ENCODE results near the gene FOXL2.
A peak's percentile ranks its signal among the peaks of the same experiment; 100 is the strongest.

FOXL2 gene

DNA sequence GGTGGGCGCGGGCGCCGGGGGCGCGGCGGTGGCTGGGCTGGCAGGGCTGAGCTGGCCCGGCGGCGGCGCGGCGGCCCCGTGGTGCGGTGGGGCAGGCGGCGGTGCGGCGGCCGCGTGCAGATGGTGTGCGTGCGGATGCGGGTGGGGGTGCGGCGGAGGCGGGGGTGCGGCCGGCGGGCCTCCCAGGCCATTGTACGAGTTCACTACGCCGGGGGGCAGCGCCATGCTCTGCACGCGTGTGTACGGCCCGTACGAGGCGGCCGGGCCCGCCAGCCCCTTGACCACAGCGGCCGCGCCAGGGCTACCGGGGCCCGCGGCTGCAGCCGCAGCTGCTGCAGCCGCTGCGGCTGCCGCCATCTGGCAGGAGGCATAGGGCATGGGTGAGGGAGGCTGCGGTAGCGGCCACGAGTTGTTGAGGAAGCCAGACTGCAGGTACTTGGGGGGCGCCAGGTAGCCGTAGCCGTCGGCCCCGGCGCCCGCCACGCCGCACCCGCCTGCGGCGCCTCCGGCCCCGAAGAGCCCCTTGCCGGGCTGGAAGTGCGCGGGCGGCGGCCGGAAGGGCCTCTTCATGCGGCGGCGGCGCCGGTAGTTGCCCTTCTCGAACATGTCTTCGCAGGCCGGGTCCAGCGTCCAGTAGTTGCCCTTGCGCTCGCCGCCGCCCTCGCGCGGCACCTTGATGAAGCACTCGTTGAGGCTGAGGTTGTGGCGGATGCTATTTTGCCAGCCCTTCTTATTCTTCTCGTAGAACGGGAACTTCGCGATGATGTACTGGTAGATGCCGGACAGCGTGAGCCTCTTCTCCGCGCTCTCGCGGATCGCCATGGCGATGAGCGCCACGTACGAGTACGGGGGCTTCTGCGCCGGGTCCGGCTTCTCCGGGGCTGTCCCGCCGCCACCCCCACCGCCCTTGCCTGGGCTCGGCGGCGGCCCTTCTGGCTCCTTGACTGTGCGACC lies 951 bp downstream of the FOXL2 start:
- 1% methylated on average over 120 of the region's 120 CpGs for WGBS, 2 experiments
- Histone ChIP-seq H3K27ac (ENCODE audit: insufficient read depth, low read depth, low read length, poor library complexity, severe bottlenecking) (no peak overlapping the region), H3K9me3 (ENCODE audit: control insufficient read depth, low read length) (no peaks in the 10 kb centered on the region), H3K4me3 (ENCODE audit: insufficient read depth, low read depth, low read length) (peak overlapping the region; percentile 32), H3K4me1 (ENCODE audit: control insufficient read depth, insufficient read depth, low read length) (peaks cover 30% of the 10 kb centered on the region), H3K36me3 (ENCODE audit: control insufficient read depth, insufficient read depth, low read length) (no peaks in the 10 kb centered on the region), H3K27me3 (ENCODE audit: control insufficient read depth, insufficient read depth, low read length, poor library complexity, severe bottlenecking) (peaks cover 100% of the 10 kb centered on the region)

DNA sequence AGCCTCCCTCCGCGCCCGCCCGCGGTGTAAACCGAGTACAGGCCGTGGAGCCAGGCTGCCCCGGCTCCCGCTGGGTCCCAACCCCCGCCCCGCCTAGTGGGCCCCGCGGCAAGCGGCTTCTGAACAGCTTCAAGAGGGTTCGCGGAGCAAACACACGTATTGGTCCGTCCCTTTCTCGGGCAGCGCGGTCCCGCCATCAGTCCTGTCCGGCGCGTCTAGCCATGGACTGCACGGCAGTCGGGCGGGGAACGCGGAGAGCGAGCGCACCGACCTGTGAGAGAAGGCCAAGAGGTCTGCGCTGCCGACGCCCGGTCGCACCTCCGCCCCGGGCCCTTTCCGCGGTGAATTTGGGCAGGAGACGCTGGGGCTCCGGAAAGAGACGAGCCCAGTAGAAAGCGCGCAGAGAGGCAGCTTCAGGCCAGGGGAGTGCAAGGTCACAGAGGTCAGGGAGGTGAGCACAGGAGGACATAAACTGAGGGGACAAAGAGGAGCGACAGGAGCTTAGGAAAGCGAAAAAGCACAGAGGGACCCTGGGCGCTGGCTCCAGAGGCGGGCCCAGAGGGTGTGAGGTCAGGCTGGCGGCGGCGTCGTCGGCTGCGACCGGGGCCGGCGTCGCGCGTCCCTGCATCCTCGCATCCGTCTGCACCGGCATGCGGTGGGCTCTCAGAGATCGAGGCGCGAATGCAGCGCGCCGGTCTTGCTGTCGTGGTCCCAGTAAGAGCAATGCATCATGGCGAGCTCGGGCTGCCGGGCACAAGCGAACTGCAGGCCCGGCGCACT lies 1.8 kb downstream of the FOXL2 start:
- H3K4me1 ChIP-seq (ENCODE audit: control insufficient read depth, insufficient read depth, low read length) = peaks cover 29% of the 10 kb centered on the region
- H3K9me3 ChIP-seq (ENCODE audit: control insufficient read depth, low read length) = no peaks in the 10 kb centered on the region
- peaks cover 100% of the 10 kb centered on the region for H3K27me3 ChIP-seq (ENCODE audit: control insufficient read depth, insufficient read depth, low read length, poor library complexity, severe bottlenecking)
- peak overlapping the region; percentile 22 for H3K4me3 ChIP-seq (ENCODE audit: insufficient read depth, low read depth, low read length)
- 1% methylated on average over 80 of the region's 80 CpGs for WGBS, 2 experiments
- no peak overlapping the region for H3K27ac ChIP-seq (ENCODE audit: insufficient read depth, low read depth, low read length, poor library complexity, severe bottlenecking)
- no peaks in the 10 kb centered on the region for H3K36me3 ChIP-seq (ENCODE audit: control insufficient read depth, insufficient read depth, low read length)

DNA sequence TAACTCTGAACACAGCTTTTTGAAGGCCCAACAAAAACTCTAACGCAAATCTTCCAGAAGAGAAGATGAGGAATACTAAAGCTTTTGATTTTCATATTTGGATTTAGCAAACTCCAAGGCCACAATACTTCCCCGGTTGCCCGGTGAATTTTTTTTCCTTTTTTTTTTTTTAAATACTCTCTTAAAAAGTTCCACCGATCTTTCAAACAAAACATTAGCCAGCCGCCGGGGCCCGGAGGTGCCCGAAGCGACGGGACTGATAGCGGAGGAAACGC lies 2.3 kb downstream of the FOXL2 start:
- peak overlapping the region; percentile 22 for H3K4me3 ChIP-seq (ENCODE audit: insufficient read depth, low read depth, low read length)
- WGBS, 2 experiments = 0% methylated on average over 12 of the region's 12 CpGs
- H3K36me3 ChIP-seq (ENCODE audit: control insufficient read depth, insufficient read depth, low read length) = no peaks in the 10 kb centered on the region
- peaks cover 100% of the 10 kb centered on the region for H3K27me3 ChIP-seq (ENCODE audit: control insufficient read depth, insufficient read depth, low read length, poor library complexity, severe bottlenecking)
- no peak overlapping the region for H3K27ac ChIP-seq (ENCODE audit: insufficient read depth, low read depth, low read length, poor library complexity, severe bottlenecking)
- peaks cover 29% of the 10 kb centered on the region for H3K4me1 ChIP-seq (ENCODE audit: control insufficient read depth, insufficient read depth, low read length)
- no peaks in the 10 kb centered on the region for H3K9me3 ChIP-seq (ENCODE audit: control insufficient read depth, low read length)

DNA sequence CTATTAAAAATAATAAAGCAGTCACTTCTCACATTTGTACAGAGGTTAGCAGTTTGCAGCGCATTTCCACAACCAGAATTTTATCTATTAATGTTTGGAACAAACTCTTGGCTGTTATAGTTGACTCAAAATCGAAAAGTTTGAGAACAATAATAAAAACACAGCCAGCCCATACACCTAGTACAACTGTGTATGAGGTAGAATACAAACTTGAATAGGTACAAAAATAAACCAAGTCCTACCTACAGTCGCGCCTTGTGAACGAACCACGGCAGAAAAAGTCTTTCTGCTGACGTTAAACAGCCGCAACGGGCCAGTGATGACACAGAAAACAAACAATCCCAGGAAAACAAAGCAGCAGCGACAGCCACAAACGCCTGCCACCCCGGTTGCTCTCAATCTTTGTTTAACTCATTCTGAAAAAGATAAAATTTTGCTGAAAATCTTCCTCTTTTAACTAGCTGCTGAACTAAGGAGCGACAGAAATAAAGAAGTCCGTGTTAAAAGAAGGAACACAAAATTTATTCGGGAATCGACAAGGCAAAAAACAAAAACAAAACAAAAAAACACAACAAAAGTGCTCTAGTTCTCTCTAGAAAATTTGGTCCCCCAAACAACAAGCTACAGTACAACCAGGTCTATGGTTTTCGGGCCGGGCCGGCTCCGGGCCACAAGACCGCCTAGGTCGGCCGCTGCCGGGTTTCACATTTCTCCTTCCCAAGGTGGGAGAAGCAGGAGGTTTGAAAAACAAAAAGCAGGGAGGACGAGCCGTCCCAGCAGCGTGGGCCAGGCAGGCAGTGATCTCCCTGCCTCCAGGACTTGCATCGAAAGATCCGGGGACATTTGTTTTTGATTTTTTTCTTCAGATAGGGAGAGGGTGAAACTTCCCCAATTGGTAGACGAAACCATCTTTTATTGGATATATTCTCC lies 2.9 kb downstream of the FOXL2 start:
- WGBS, 2 experiments = 3 to 4% methylated on average over 28 to 29 of the region's 30 CpGs
- H3K4me1 ChIP-seq (ENCODE audit: control insufficient read depth, insufficient read depth, low read length) = peaks cover 32% of the 10 kb centered on the region
- no peaks in the 10 kb centered on the region for H3K36me3 ChIP-seq (ENCODE audit: control insufficient read depth, insufficient read depth, low read length)
- H3K27ac ChIP-seq (ENCODE audit: insufficient read depth, low read depth, low read length, poor library complexity, severe bottlenecking) = no peak overlapping the region
- H3K4me3 ChIP-seq (ENCODE audit: insufficient read depth, low read depth, low read length) = no peak overlapping the region
- H3K27me3 ChIP-seq (ENCODE audit: control insufficient read depth, insufficient read depth, low read length, poor library complexity, severe bottlenecking) = peaks cover 100% of the 10 kb centered on the region
- no peaks in the 10 kb centered on the region for H3K9me3 ChIP-seq (ENCODE audit: control insufficient read depth, low read length)

DNA sequence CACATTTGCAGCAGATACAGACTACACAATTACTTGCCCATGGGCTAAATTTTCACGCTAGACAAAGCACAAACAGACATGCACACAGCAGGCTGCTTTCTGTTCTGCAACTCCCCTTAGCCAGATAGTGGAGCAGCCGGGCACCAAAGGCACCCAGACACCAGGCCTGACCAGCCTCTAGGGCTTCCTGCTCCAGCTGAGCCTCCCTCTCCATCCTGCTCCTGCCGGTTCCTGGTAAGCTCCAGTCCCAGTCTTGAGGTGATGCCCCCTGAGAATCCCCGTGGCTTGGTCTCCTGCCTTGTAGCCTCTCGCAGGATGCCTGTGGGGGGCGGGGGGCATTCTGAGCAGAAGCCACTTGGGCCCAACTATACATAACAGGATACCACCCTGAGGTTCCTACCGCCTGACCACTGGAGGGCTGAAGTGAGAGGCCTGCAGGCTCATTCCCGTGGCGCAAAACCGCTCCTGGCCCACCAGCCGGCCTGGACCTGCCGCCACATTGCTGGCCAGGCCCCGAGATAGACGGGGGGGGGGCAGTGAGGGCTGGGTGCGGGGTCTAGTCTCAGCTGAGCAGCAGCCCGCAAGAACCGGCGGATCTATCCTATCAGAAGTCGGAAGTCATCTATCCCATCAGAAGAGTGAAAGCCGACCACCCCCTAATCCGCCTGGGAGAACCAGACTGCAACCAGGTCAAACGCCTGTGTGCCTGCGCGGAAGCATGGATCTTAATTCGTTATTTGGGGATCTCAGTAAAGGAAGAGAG lies 3.9 kb downstream of the FOXL2 start:
- H3K9me3 ChIP-seq (ENCODE audit: control insufficient read depth, low read length) = no peaks in the 10 kb centered on the region
- H3K4me1 ChIP-seq (ENCODE audit: control insufficient read depth, insufficient read depth, low read length) = peaks cover 36% of the 10 kb centered on the region
- H3K27ac ChIP-seq (ENCODE audit: insufficient read depth, low read depth, low read length, poor library complexity, severe bottlenecking) = no peak overlapping the region
- H3K27me3 ChIP-seq (ENCODE audit: control insufficient read depth, insufficient read depth, low read length, poor library complexity, severe bottlenecking) = peaks cover 100% of the 10 kb centered on the region
- H3K4me3 ChIP-seq (ENCODE audit: insufficient read depth, low read depth, low read length) = no peak overlapping the region
- H3K36me3 ChIP-seq (ENCODE audit: control insufficient read depth, insufficient read depth, low read length) = no peaks in the 10 kb centered on the region
- WGBS, 2 experiments = 6 to 7% methylated on average over 25 of the region's 25 CpGs

DNA sequence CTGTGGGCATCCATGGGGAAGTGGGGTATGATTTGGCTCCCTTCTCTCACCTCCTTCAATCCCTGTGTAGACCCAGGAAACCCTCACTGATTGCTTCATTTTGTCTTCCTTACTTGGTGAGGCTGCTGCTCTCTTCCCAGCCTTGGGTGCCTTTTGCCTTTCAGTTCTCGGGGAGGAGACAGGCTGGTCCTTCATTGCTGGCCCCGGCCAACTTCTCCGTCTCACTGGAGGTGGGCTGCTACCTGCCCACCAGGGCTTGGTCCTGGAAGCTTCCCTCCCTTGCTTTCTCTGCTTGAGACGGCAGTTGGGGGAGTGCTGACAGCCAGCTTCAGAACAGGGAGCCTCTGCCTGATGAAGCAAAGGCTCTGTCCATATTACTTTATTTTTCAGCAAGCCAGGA lies 4.7 kb downstream of the FOXL2 start:
- WGBS, 2 experiments = 68 to 76% methylated on average over 4 of the region's 4 CpGs

DNA sequence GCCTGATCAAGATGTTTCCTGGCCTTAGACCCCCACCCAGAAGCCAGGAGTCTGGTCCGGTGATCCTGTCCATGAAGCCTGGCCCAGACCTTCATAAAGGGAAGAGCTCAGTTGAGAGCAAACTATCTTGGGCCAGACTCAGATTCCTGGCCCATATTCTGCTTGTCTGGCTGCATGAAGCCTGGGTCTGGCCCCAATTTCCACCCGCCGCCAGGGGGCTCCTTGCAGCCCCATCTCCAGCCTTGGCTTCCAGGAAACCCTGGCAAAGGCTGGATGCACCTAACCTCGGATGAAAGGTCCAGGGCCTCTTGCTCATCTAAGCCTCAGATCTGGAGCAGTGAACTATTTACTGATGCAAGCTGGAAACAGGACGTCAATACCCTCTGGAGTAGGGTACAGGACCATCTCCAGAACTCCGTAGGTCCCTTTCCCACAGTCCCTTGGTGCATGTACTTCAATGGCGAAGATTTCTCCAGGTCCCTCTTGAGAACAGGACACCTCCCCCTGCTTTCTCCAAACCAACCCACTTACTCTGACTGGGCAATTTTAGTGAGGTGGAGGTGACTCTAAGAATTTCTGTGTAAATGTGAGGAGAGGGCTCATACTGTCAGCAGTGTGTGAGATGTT lies 5.6 kb downstream of the FOXL2 start:
- WGBS, 2 experiments = 31 to 35% methylated on average over 7 of the region's 7 CpGs
- H3K27ac ChIP-seq (ENCODE audit: insufficient read depth, low read depth, low read length, poor library complexity, severe bottlenecking) = no peak overlapping the region
- peaks cover 36% of the 10 kb centered on the region for H3K4me1 ChIP-seq (ENCODE audit: control insufficient read depth, insufficient read depth, low read length)
- no peak overlapping the region for H3K4me3 ChIP-seq (ENCODE audit: insufficient read depth, low read depth, low read length)
- no peaks in the 10 kb centered on the region for H3K36me3 ChIP-seq (ENCODE audit: control insufficient read depth, insufficient read depth, low read length)
- no peaks in the 10 kb centered on the region for H3K9me3 ChIP-seq (ENCODE audit: control insufficient read depth, low read length)
- H3K27me3 ChIP-seq (ENCODE audit: control insufficient read depth, insufficient read depth, low read length, poor library complexity, severe bottlenecking) = peaks cover 100% of the 10 kb centered on the region

More for the DNA sequence above, 4.7 kb downstream of the FOXL2 start:
- Histone ChIP-seq H3K36me3 (ENCODE audit: control insufficient read depth, insufficient read depth, low read length) (no peaks in the 10 kb centered on the region), H3K9me3 (ENCODE audit: control insufficient read depth, low read length) (no peaks in the 10 kb centered on the region), H3K27ac (ENCODE audit: insufficient read depth, low read depth, low read length, poor library complexity, severe bottlenecking) (no peak overlapping the region), H3K4me1 (ENCODE audit: control insufficient read depth, insufficient read depth, low read length) (peaks cover 36% of the 10 kb centered on the region), H3K27me3 (ENCODE audit: control insufficient read depth, insufficient read depth, low read length, poor library complexity, severe bottlenecking) (peaks cover 100% of the 10 kb centered on the region), H3K4me3 (ENCODE audit: insufficient read depth, low read depth, low read length) (no peak overlapping the region)

DNA sequence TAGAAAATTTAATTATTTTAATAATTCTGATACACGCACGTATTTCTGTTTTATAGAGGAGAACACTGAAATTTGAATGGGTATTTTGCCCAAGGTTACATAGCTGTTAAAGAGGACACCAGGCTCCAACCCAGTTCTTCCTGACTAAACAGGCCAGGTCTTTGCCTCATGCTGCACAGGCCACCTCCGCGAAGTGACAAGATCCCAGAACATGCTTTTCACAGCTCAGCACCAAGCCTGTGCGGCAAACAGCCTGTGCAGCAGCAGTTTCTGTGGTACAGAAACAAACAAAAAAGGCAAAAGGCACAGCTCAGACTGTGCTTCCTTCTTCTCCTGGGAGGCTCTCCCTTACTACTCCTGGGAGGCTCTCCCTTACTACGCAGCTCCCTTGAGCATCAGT lies 6.5 kb downstream of the FOXL2 start:
- no peaks in the 10 kb centered on the region for H3K36me3 ChIP-seq (ENCODE audit: control insufficient read depth, insufficient read depth, low read length)
- no peak overlapping the region for H3K4me3 ChIP-seq (ENCODE audit: insufficient read depth, low read depth, low read length)
- no peak overlapping the region for H3K27ac ChIP-seq (ENCODE audit: insufficient read depth, low read depth, low read length, poor library complexity, severe bottlenecking)
- WGBS, 2 experiments = 77 to 80% methylated on average over 6 of the region's 6 CpGs
- peaks cover 36% of the 10 kb centered on the region for H3K4me1 ChIP-seq (ENCODE audit: control insufficient read depth, insufficient read depth, low read length)
- peaks cover 100% of the 10 kb centered on the region for H3K27me3 ChIP-seq (ENCODE audit: control insufficient read depth, insufficient read depth, low read length, poor library complexity, severe bottlenecking)
- H3K9me3 ChIP-seq (ENCODE audit: control insufficient read depth, low read length) = no peaks in the 10 kb centered on the region

DNA sequence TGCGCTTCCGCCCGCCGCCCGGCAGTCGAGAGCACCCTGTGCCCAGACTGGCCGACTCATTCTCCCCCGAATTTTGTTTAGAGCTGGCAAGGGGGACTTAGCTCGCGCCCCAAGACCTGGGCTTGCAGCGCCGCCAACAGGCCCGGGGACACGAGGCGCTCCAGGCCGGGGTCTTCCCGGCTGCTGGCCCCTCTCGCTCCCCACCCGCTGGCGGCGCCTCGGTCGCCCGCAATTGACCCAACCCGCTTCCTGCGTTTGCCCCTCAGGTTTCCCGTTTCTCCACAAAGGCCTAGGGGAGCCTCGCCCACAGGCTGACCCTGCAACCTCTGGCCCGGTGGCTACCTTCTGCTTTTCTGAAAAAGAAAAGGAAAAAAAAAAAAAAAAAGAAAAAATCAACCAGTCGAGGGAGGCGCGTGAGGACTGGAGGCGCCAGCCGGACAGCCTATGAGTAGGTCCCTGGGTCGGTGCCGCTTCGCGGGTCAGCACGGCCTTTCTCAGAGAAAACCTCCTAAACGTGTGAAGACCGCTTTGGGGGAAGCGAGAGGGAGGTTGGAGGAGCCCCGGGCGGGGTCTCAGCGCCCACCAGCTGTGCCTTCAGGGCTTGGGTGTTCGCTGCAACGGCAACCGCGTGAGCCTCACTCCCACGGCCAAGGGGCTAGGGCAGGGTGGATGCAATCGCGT lies 7.2 kb downstream of the FOXL2 start:
- WGBS, 2 experiments = 1% methylated on average over 52 of the region's 52 CpGs
- Histone ChIP-seq H3K9me3 (ENCODE audit: control insufficient read depth, low read length) (no peaks in the 10 kb centered on the region), H3K4me1 (ENCODE audit: control insufficient read depth, insufficient read depth, low read length) (peaks cover 32% of the 10 kb centered on the region), H3K27ac (ENCODE audit: insufficient read depth, low read depth, low read length, poor library complexity, severe bottlenecking) (no peak overlapping the region), H3K36me3 (ENCODE audit: control insufficient read depth, insufficient read depth, low read length) (no peaks in the 10 kb centered on the region), H3K4me3 (ENCODE audit: insufficient read depth, low read depth, low read length) (peak overlapping the region; percentile 19), H3K27me3 (ENCODE audit: control insufficient read depth, insufficient read depth, low read length, poor library complexity, severe bottlenecking) (peaks cover 100% of the 10 kb centered on the region)
